DMS53 (cell line): Measurements from ENCODE around the gene FSTL3.
"Not testable (repeated sequence)": the region's sequence is repeated elsewhere in the genome, so short reads cannot be mapped to it uniquely, and the experiment has no call there.

Source experiments
- DNase-seq: peaks from one replicate; lab custom pipeline; 2025; lab: John Stamatoyannopoulos, UW

FSTL3 gene

DNA sequence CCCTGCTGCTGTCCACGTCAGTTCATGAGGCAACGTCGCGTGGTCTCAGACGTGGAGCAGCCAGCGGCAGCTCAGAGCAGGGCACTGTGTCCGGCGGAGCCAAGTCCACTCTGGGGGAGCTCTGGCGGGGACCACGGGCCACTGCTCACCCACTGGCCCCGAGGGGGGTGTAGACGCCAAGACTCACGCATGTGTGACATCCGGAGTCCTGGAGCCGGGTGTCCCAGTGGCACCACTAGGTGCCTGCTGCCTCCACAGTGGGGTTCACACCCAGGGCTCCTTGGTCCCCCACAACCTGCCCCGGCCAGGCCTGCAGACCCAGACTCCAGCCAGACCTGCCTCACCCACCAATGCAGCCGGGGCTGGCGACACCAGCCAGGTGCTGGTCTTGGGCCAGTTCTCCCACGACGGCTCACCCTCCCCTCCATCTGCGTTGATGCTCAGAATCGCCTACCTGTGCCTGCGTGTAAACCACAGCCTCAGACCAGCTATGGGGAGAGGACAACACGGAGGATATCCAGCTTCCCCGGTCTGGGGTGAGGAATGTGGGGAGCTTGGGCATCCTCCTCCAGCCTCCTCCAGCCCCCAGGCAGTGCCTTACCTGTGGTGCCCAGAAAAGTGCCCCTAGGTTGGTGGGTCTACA lies 6.6 kb downstream of the FSTL3 start:
- peak; percentile 24 for DNase-seq

DNA sequence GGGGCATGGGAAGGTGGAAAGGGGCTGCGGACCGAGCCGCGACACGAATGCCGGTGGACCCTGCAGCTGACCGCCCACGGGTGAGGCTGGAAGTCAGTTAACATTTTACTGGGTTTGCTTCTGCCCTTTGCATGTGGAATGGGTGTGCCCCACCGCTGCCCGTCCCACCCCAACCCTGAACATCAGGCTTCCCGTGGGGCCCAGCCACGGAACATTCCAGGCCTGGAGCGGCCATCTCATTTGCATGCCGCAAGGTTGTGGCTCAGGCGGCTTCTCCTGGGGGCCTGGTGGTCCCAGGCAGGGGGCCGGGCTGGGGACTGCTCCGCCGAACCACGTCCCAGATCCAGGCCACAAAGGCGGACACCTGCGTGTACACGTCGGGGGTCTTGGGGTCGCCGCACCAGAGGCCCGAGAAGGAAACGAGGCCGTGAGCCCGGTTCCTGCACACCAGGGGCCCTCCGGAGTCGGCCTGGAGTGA lies 9.3 kb downstream of the FSTL3 start:
- DNase-seq: no peak

DNA sequence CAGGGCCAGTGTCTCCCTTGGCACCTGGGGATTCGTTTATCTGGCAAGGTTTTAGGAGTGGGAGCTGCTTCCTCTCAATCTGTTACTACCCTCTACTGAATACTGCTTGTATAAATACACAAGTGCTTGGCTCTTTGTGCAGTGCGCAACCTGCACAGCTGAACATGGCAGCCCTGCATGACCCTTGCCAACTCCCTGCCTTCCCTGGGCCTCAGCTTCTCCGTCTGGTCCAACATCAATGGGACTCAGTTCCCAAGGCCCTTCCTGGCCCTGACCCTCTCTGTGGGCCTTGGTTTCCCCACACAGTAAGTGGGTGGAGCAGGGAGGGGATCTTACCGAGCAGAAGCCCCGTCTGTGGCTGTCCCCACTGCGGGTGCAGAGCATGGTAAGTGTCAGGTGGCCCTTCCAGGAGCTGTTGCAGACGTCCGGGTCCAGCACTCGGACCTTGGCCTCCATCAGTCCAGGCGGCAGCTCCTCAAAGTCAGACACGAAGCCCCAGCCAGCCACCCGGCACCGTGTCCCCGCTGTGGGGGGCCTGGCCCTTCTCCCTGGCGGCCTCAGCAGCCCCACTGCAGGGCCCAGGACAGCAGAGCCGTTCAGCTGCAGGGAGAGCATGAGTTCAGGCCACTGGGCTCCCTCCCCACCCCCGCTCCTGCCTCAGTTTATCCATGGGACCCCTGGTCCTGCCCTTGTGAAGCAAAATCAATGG lies 10.6 kb downstream of the FSTL3 start:
- no peak for DNase-seq

DNA sequence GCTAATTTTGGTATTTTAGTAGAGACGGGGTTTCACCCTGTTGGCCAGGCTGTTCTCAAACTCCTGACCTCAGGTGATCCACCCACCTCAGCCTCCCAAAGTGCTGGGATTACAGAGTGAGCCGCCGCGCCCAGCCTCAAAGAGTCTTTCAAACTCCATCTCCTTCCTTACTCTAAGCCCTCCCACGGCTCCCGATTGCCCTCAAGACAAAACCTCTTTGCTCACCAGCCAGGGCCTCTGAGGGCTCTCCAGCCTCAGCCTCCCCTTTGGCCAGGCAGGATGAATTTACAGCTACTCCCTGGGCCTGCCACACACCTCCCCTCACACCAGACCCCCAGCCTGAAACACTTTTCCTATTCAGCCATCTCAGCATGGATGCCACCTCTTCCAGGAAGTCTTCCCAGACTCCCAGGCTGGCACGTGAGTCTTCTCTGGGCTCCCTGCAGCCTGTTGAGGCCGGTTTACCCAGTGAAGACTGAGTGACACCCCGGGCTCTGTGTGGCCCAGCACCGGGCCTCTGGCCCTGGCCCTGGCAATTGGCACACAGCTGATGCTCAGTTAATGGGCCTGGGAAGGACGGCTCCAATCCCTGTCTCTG lies 11.5 kb downstream of the FSTL3 start:
- DNase-seq: no peak

DNA sequence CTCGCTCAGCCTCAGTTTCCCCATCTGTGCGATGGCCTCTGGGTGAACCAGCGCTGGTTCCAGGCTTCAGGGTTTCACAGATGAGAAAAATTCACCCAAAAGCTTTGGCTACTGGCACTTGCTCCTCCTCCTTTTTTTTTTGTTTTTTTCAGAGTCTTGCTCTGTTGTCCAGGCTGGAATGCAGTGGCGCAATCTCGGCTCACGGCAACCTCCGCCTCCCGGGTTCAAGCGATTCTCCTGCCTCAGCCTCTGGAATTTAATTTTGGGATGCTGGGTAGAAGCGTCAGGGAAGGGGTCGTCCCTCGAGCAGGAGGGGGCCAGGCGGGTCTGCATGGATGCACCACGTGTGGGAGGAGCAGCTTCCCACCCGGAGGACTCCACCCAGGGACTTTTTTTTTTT lies 12.0 kb downstream of the FSTL3 start:
- DNase-seq: no peak

DNA sequence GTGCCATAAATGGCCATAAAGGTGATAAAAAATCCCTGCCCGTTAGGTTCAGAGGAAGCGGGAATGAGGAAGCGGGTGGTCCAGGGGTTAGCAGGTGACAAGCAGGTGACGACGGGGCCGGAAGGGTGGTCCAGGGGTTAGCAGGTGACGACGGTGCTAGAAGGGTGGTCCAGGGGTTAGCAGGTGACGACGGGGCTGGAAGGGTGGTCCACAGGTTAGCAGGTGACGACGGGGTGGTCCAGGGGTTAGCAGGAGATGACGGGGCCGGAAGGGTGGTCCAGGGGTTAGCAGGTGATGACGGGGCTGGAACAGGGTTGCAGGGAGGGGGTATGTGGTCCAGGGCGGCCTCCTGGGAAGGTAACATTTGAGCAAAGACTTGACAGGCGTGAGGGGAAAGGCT lies 12.8 kb downstream of the FSTL3 start:
- DNase-seq: no peak

DNA sequence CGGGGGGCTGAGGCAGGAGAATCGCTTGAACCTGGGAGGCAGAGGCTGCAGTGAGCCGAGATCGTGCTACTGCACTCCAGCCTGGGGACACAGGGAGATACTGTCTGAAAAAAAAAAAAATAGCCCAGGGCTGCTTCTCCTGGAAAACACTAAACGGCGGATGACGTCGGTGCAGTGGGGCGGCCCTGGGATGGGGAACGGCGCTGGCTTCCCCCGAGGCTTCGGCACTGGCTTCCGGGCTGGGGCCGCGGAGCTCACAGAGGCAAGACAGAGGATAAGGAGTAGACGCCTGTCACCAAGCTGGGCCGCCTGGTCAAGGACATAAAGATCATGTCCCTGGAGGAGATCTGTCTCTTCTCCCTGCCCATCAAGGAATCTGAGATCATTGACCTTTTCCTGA lies 14.0 kb downstream of the FSTL3 start:
- DNase-seq: no peak

DNA sequence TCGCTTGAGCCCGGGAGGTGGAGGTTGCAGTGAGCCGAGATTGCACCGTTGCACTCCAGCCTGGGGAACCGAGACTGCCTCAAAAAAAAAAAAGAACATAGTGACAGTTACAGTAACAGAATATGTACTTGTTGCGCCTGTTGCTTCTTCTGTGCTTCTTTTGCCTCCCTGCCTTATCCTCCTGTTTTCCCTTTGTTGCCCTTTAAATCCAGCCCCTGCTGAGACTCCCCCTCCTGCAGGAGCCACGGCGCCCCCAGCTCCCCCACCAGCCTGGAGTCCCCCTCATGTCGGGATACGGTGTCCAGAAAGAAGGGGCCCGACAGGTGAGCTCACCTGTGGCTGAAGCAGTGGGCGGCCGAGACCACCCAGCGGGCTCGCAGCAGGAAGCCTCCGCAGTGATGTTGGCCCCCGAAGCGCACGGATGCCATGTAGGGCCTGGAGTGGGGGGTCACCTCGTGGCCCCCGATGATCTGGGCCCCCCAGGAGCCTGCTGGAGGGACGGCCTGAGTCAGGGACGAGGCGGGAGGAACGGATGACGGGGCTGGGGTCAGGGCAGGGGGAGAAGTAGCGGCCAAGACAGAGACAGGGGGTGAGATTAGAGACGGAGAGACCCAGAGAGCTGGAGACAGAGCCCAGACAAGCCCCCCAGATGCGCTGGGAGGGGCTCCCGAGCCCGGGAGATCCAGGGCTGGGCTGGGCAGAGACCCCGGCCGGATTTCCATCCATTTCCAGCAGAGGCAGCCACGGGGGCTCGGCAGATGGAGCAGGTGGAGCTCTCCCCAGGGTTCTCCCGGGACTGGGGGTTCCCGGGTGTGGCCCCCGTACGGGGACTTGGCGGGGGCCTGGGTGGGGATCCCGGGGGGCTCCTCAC lies 18.5 kb downstream of the FSTL3 start:
- no peak for DNase-seq

DNA sequence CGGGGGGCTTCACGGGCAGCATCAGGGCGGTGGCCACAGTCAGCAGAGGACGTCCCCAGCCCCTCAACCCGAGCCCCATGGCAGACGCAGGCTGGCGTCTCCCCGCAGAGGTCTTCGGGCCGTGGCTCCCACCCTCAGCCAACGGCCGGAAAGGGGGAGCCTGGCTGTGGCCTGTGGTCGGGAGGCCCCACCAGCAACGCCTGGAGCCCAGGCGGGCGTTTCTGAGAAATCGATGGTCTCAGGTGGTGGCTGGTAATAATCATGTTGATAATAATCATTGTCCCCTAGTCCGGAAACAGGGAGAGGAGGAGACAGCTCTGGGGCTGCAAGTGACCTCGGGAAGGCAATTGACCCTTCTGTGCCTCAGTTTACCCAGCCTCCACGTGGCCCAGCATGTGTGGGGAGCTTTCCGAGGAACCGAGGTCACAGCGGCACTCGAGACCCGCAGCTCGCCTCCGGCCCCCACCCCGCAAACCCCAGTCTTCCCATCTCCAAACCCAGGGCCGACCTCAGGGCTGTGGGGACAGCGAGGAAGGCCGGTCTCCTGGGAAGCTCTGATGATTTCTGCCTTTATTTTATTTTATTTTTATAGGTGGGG lies 19.3 kb downstream of the FSTL3 start, which contains the start of gene PRSS57:
Gene PRSS57 (minus strand): TSS at position 101 of the 598 bp plus-strand sequence. CDS start 22 bp downstream, at position 79.
- no peak for DNase-seq

DNA sequence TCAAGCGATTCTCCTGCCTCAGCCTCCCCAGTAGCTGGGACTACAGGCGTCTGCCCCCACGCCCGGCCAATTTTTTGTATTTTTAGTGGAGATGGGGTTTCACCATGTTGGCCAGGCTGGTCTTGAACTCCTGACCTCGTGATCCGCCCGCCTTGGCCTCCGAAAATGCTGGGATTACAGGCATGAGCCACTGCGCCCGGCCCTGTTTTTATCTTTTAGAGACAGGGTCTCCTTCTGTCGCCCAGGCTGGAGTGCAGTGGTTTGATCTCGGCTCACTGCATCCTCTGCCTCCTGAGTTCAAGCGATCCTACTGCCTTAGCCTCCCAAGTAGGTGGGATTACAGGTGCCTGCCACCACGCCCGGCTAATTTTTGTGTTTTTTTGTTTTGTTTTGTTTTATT lies 22.3 kb downstream of the FSTL3 start:
- DNase-seq: not testable (repeated sequence)

DNA sequence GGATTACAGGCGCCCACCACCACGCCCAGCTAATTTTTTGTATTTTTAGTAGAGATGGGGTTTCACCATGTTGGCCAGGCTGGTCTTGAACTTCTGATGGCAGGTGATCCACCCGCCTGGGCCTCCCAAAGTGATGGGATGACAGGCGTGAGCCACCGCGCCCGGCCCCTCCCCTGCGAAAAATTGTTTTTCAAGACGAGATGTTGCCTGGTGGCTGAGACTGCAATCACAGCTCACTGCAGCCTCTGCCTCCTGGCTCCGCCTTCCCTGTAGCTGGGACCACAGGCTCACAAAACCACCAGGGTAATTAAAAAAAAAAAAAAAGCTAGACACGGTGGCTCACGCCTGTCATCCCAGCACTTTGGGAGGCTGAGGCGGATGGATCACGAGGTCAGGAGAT lies 23.7 kb downstream of the FSTL3 start:
- DNase-seq: not testable (repeated sequence)

DNA sequence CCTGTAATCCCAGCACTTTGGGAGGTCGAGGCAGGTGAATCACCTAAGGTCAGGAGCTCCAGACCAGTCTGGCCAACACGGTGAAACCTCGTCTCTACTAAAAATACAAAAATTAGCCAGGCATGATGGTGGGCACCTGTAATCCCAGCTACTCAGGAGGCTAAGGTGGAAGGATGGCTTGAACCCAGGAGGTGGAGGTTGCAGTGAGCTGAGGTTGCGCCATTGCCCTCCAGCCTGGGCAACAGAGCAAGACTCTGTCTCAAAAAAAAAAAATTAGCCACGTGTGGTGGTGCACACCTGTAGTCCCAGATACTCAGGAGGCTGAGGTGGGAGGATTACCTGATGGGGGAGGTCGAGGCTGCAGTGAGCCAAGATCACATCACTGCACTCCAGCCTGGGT lies 26.7 kb downstream of the FSTL3 start:
- not testable (repeated sequence) for DNase-seq

DNA sequence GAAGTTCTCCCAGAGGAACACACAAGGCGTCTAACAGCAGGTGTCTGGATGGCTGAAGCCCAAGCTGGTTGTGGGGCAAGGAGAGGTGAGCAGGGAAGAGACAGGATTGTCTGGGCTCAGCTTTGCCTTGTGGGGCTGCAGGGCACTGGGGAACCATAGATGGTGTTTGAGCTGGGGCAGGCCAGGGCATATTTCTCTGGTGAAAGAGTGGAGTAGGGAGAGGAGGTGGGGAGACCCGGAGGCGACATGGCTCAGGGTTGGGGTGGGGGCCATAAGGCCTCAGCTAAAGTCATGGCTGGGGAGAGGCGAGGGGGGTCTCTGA lies 27.1 kb downstream of the FSTL3 start:
- DNase-seq: no peak

DNA sequence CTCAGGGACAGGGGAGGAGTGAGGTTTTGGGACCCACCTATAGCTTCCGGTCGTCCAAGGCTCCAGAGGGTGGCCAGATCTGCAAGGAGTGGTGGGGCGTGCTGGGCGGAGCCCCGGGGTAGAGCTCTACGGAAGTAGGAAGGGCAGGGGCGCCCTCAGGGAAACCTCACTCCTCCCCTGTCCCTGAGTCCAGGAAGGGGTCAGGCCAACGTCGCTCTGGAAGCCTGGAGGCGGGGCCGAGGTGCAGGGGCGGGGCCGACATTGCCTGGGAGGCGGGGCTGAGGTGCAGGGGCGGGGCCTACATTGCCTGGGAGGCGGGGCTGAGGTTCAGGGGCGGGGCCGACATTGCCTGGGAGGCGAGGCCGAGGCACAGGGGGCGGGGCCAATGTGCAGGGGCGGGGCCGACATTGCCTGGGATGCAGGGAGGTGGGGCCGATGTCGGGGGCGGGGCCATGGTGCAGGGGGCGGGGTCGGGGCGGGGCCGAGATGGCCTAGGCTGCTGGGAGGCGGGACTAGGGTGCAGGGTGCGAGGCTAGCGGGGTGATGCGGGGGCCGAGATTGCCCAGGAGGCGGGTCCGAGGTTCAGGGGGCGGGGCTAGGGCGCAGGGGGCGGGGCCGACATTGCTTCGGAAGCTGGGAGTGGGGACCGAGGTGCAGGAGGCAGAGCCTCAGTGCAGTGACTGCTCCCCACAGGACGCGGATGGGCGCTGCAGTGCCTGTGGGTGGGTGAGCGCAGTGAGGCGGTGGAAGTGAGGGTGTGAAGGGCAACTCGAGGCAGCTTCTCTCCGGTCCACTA lies 27.7 kb downstream of the FSTL3 start:
- DNase-seq: peak; percentile 50

DNA sequence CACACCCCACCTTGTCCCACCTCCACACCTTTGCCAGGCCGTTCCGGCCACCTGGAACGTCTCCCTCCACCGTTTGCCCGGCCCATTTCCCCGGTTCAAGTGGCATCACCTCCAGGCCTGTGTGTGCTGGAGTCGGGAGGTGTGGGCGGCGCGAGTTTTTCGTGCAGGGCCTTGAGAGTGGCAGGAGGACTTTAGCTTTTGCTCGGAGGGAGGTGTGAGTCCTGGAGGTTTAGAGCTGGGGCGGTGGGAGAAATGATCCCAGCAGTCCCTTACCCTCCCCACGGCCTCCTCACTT lies 28.2 kb downstream of the FSTL3 start:
- DNase-seq: no peak

DNA sequence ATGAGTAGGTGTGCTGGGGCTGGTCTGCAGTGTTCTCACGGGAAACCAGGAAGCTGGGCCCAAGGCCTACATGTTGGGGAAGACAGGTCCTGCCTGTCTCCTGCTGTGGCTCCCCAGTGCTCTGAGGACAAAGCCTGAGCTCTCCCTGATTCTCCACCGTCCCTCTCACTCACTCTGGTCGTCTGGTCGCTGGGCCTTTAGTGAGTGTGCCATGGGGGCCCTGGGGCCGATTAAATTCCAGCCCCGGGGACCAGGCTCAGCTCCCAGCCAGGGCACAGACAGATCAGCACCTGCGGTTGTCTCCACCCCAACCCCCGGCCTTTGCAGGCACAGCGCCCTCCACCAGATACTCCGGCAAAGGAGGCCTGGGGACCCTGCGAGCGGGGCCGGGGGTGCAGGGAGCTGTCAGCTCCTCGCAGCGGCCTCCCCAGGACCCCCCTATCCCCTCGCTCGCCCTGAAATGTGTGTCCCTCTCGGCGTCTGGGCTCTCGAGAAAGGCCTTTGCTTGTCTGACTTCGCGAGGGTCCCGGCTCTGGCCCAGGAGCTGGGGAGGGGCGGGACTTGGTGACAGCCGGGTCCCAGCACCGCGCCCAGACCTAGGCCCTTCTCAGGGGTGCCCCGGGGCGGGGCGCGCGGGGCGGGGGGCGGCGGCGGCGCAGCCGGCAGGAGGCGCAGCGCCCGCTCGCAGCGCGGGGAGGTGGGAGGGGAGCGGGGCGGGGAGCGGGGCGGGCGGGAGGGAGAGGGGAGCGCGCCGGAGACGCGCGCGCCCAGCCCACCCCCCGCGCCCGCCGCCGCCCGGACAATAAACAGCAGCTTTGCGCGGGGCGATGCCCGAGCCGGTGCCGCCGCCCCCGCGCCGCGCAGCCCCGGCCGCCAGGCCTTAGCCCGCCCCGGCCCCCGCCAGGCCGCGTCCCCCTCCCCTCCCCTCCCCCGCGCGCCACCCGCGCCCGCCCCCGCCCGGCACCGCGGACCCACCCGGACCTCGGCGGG lies 32.3 kb downstream of the FSTL3 start, which contains the start of gene PALM:
Gene PALM (plus strand): TSS at position 782 of the 990 bp plus-strand sequence. CDS start 212 bp downstream, outside the sequence.
- DNase-seq: no peak

DNA sequence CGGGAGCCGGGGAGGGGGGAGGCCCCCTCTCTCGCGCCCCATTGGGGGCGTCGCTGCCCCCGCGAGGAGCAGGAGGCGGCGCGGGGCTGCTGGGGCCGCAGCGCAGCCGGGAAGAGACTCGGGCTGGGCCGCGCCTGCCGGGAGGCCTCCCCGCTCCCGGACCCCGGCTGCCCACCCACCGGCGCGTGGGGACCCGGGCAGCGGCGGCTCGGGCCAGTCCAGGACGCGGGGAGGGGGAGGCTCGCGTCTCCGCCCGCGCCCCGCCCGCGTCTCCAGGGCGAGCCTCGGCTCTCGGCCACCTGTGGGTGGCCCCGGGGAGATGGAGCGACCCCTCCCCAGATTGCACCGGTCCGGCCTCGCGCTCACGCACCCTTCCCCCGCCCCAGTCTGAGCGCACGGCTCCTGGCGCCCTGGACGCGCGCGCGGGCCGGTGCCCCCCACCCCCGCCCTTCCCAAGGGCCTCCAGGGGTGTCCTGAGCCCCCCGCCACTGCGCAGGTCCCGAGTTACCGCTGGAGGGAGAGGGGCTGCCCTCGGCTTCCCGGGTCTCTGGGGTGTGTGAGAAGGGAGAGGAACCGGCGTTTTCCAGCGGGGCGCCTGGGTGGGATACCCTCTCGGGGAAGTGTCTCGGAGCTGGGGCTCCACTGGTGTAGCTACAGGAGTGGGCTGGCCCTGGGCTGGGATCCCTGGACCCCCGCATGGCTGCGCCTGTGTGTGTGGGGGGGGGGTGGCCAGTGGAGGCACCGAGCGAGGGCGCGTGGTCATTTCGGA lies 33.2 kb downstream of the FSTL3 start:
- DNase-seq: no peak

DNA sequence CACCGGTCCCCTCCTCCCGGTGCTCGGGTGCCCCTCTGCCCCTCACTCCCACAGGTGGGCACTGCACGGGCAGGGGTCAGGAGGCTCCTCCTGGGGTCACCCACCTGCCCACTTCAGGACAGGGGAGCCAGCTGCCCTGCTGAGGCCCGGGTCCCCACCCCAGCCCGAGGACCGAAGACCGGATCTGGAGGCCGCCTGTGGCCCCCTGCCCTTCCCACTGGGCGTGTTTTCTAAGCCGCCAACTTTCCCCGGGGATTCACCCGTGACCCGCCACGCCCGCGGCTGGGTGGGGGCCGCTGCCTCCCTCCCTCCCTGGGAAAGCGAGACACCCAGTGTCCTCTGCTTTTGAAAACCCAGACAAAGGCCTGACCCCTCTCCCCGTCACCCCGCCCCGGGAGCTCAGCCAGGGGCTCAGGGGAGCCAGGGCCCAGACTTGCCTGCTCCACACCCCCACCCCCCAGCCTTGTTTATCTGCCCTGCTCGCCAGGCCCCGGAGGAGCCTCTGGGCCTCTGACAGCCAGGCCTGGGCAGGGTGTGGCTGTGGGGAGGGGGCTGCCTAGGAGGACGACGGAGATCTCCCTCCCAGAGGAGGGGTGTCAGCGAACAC lies 33.9 kb downstream of the FSTL3 start:
- DNase-seq: no peak

DNA sequence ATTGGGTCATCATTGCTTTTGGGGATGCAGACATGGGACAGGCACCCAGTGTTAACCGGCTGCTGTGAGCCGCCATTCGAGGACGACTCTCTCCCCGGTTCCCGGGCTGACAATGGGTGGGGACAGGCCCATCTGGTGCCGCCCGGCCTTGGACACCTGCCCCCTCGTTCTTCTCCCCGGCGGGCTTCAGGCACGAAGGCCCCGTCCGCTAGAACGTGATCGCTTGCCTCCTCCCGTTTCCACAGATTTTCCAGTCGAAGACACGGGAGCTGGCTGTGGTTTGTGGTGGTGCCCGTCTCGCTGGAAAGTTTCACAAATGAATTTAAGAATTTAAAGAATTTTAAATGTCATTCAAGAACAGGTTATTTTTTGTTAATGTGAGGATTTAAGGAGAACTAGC lies 34.6 kb downstream of the FSTL3 start:
- DNase-seq: no peak
